Right lobe of liver (tissue), 6 donors: ENCODE data around the gene KLF5. TPM values are rescaled to one million over a fixed set of nuclear protein-coding genes. Genes with fewer than 3 reads are reported as not detected.

ENCODE experiments used
- ATAC-seq, 4 donors: fragments of 200-7000 bp; cut with Tn5 transposase; one replicate each; pipeline ENCODE4 v1.9.1; 2020; ENCODE audit warnings: mild to moderate bottlenecking in 4 of 4, moderate library complexity in 4 of 4
- DNase-seq, 3 donors: peaks; one replicate each; pipeline ENCODE4 v3.0.0-alpha.2; 2020
- H3K27ac ChIP-seq, 3 donors: fragments of 200-600 bp; one replicate each; pipeline ENCODE4 v1.8.0; 2022
- H3K27me3 ChIP-seq, 2 donors: fragments of 200-600 bp; one replicate each; pipeline ENCODE4 v1.8.0; 2022
- H3K36me3 ChIP-seq, 4 donors: fragments of 200-600 bp; sonication (generic) in 1 of 4; one replicate each; pipeline versions ENCODE4 v1.5.1 to v1.8.0; 2017 to 2022; ENCODE audit warnings: control low read depth in 1 of 4
- H3K4me1 ChIP-seq, 4 donors: fragments of 200-600 bp; sonication (generic) in 1 of 4; one replicate each; pipeline versions ENCODE4 v1.5.1 to v1.8.0; 2017 to 2022; ENCODE audit warnings: control low read depth in 1 of 4
- H3K4me3 ChIP-seq, 3 donors: fragments of 200-600 bp; one replicate each; pipeline ENCODE4 v1.8.0; 2022
- H3K9me3 ChIP-seq, 4 donors: fragments of 200-600 bp; sonication (generic) in 1 of 4; one replicate each; pipeline versions ENCODE4 v1.5.1 to v1.8.0; 2017 to 2022; ENCODE audit warnings: control low read depth in 1 of 4
- POLR2A ChIP-seq: fragments of 450-650 bp; IDR thresholded peaks from one replicate; pipeline ENCODE4 v1.6.1; 2017; ENCODE audit warnings: antibody characterized with exemption, mild to moderate bottlenecking
- WGBS: methylation state at CpG from one replicate; pipeline ENCODE4 v1.1.6; 2018; ENCODE audit warnings: low coverage, low lambda C conversion rate; ENCODE audit not compliant: insufficient coverage; ENCODE audit errors: missing lambda C conversion rate; 5-methylcytosine and 5-hydroxymethylcytosine counted together
- intact Hi-C, 2 donors: fragments of 100-400 bp; cut with DNase I; formaldehyde crosslinking; loops; one replicate each; pipeline versions ENCODE4 v1.11.2 to v1.14.1; 2022
- total RNA-seq, 6 experiments: library from RNA; depleted of rRNA in 2 of 6; stranded (reverse); fragments of >200 nt in 2 of 6; fragmentation: NEBNext Ultra II Directional in 3 of 6; extraction: Animal tissue kit (Norgen Biotek cat#: 25700) in 3 of 6; gene quantifications; one replicate each; pipeline versions ENCODE4 v1.1.0 to v1.2.4, GENCODE V29; 2016 to 2023
- TF ChIP-seq, protein P1 (sequence below), 4 donors: fragments of 200-600 bp in 3 of 4; fragments of 450-650 bp in 1 of 4; IDR thresholded peaks; one replicate each; pipeline versions ENCODE4 v1.5.1 to v1.8.0; 2016 to 2022; ENCODE audit warnings: antibody characterized with exemption in 4 of 4, mild to moderate bottlenecking in 2 of 4
- donor health status: DM: no; HTN: yes; CAD: no.
- donor health status: DM: no; HTN: no; CAD: no.
- donor health status: DM: no; HTN: no; CAD: no.
- donor health status: DM: no; HTN: yes; CAD: no.
- donor health status: DM: no; HTN: yes; CAD: no.

The KLF5 gene
- total RNA-seq, 6 experiments from 2014 or later, result 0.29 to 4.2 (median 0.74) TPM

DNA sequence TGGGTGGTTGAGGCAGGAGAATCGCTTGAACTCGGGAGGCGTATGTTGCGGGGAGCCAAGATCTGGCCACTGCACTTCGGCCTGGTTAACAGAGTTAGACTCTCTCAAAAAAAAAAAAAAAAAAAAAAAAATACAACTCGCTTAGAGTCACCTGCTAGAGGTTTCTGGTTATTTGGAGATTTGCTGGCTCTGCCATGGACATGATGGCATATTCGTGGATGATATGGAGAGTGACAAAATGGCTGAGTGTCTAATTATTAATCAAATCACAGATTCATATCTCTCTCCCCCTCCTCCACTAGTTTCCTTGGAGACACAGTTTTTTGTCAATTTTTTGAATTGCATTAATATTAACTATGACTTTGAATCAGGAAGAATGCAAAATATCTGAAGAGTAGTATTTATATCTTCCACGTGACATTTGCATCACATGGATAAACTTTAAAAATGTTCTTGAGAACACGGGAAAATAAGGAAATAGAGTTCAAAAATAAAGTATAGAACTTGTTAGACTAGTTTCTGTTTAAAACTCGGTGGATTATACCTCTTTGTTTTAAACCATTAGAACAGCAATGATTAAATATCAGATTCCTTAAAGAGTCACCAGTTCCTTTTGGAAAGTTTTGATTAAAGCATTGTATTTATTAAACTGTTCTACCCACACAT is 47.8 kb downstream of the KLF5 start:
- no peak for TF ChIP-seq POLR2A
- TF ChIP-seq, protein P1, sequence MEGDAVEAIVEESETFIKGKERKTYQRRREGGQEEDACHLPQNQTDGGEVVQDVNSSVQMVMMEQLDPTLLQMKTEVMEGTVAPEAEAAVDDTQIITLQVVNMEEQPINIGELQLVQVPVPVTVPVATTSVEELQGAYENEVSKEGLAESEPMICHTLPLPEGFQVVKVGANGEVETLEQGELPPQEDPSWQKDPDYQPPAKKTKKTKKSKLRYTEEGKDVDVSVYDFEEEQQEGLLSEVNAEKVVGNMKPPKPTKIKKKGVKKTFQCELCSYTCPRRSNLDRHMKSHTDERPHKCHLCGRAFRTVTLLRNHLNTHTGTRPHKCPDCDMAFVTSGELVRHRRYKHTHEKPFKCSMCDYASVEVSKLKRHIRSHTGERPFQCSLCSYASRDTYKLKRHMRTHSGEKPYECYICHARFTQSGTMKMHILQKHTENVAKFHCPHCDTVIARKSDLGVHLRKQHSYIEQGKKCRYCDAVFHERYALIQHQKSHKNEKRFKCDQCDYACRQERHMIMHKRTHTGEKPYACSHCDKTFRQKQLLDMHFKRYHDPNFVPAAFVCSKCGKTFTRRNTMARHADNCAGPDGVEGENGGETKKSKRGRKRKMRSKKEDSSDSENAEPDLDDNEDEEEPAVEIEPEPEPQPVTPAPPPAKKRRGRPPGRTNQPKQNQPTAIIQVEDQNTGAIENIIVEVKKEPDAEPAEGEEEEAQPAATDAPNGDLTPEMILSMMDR (IDR thresholded peaks at IDR 0.05), result no peak
- intact Hi-C loops, result no loop called here
- Histone ChIP-seq H3K4me3 (no peak overlapping the region), H3K9me3 (no peaks in the 10 kb centered on the region), H3K27ac (no peak overlapping the region), H3K4me1 (no peaks in the 10 kb centered on the region), H3K36me3 (no peaks in the 10 kb centered on the region), H3K27me3 (no peaks in the 10 kb centered on the region)
- ATAC-seq (no peak), DNase-seq (no peak)
- 74% methylated on average over 10 of the region's 10 CpGs for whole genome bisulfite sequencing

- ATAC-seq, result no peak
- H3K27me3 ChIP-seq, result no peaks in the 10 kb centered on the region
- 71% methylated on average over 3 of the region's 3 CpGs for WGBS
- no peaks in the 10 kb centered on the region for H3K36me3 ChIP-seq
- no peak for DNase-seq
- H3K4me1 ChIP-seq, result no peaks in the 10 kb centered on the region
- no peaks in the 10 kb centered on the region for H3K9me3 ChIP-seq
- TF ChIP-seq, protein P1 (IDR thresholded peaks at IDR 0.05), result no peak
- no peak for TF ChIP-seq POLR2A
- no peak overlapping the region for H3K4me3 ChIP-seq
- no peak overlapping the region for H3K27ac ChIP-seq
- intact Hi-C loops, result no loop called here
Measured at GRCh38 chr13:73107481-73107880, 48.7 kb downstream of the KLF5 start.

DNA sequence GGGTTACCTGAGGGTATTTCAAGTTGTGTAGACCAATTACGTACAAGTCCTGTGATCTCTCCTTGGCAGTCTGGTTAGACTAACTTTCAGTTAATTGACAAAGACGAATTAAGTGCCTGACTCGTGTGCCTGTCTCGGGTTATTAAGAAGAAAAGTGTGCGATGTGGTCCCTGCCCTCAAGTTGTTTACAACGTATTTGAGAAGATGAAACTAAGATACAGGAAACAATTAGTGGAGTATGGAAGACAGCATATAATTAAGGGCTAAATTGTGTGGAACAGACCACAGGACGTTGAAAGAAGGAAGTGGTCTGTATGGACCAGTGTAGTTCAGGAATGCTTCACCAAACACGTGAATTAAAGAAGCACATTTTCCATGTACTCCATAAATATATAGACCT is 49.2 kb downstream of the KLF5 start:
- ATAC-seq (no peak), DNase-seq (no peak)
- Histone ChIP-seq H3K4me1 (no peaks in the 10 kb centered on the region), H3K9me3 (no peaks in the 10 kb centered on the region), H3K27ac (no peak overlapping the region), H3K36me3 (no peaks in the 10 kb centered on the region), H3K27me3 (no peaks in the 10 kb centered on the region), H3K4me3 (no peak overlapping the region)
- WGBS, result 41% methylated on average over 8 of the region's 8 CpGs
- intact Hi-C loops, result no loop called here
- TF ChIP-seq, protein P1 (IDR thresholded peaks at IDR 0.05), result no peak

- H3K27me3 ChIP-seq, result no peaks in the 10 kb centered on the region
- no peaks in the 10 kb centered on the region for H3K36me3 ChIP-seq
- no peak overlapping the region for H3K4me3 ChIP-seq
- intact Hi-C loops, result no loop called here
- TF ChIP-seq, protein P1 (IDR thresholded peaks at IDR 0.05), result no peak
- TF ChIP-seq POLR2A, result no peak
- no peaks in the 10 kb centered on the region for H3K9me3 ChIP-seq
- WGBS, result 80% methylated on average over 10 of the region's 11 CpGs
- H3K4me1 ChIP-seq, result no peaks in the 10 kb centered on the region
- no peak overlapping the region for H3K27ac ChIP-seq
- DNase-seq (no peak), ATAC-seq (no peak)
Measured at GRCh38 chr13:73109288-73109899, 50.6 kb downstream of the KLF5 start.
